H1 (cell line): ENCODE data around the gene TMEM140. TPM values are rescaled to one million over a fixed set of nuclear protein-coding genes. Genes with fewer than 3 reads are reported as not detected.

Experiments
- CTCF ChIA-PET: fragments of 300-600 bp; sonication (Branson Sonifier 250); formaldehyde crosslinking; loops from one replicate; lab custom pipeline; 2021; ENCODE audit not compliant: partially characterized antibody; lab: Charles Lee
- POLR2A ChIA-PET: fragments of 300-600 bp; sonication (Branson Sonifier 250); formaldehyde crosslinking; loops from one replicate; lab custom pipeline; 2021; ENCODE audit warnings: inconsistent platforms; ENCODE audit not compliant: partially characterized antibody; lab: Charles Lee
- DNase-seq, 2 experiments: peaks; one replicate each; pipeline versions ENCODE4 v3.0.0 to v3.0.0-alpha.2; 2010 to 2022; ENCODE audit warnings: low spot score in 2 of 2, low read depth in 1 of 2, mixed read lengths in 1 of 2
- FAIRE-seq: peaks from 2 replicates; lab custom pipeline; 2011; peaks lifted over from hg19 to GRCh38; lab: Jason Lieb, UNC
- H2AFZ ChIP-seq: 2 replicates; pipeline ENCODE4 v1.8.1; 2012; ENCODE audit warnings: low read length, inconsistent platforms
- H2AK5ac ChIP-seq: 2 replicates; pipeline ENCODE4 v1.6.1; 2013; ENCODE audit warnings: low read depth, low read length
- H2BK120ac ChIP-seq: replicated peaks from 2 replicates; pipeline ENCODE3; 2013; ENCODE audit warnings: low read depth, low read length, inconsistent platforms
- H2BK12ac ChIP-seq: 2 replicates; pipeline ENCODE4 v1.6.1; 2013; ENCODE audit warnings: low read depth, low read length
- H2BK15ac ChIP-seq: 2 replicates; pipeline ENCODE4 v1.6.1; 2013; ENCODE audit warnings: low read length
- H2BK20ac ChIP-seq: 2 replicates; pipeline ENCODE4 v1.6.1; 2013; ENCODE audit warnings: low read length
- H2BK5ac ChIP-seq: 2 replicates; pipeline ENCODE4 v1.6.1; 2013; ENCODE audit warnings: low read depth, low read length
- H3K14ac ChIP-seq: 2 replicates; pipeline ENCODE4 v1.6.1; 2013; ENCODE audit warnings: inconsistent platforms; ENCODE audit not compliant: insufficient read length
- H3K18ac ChIP-seq: 2 replicates; pipeline ENCODE4 v1.6.1; 2013; ENCODE audit warnings: low read length; ENCODE audit errors: extremely low read depth
- H3K23ac ChIP-seq: 2 replicates; pipeline ENCODE4 v1.6.1; 2013; ENCODE audit warnings: inconsistent platforms; ENCODE audit not compliant: insufficient read length
- H3K23me2 ChIP-seq: 2 replicates; pipeline ENCODE4 v1.6.1; 2013; ENCODE audit warnings: low read depth, low read length
- H3K27ac ChIP-seq: 2 replicates; pipeline ENCODE4 v1.6.1; 2011; ENCODE audit warnings: low read depth, low read length, inconsistent platforms
- H3K27me3 ChIP-seq, 4 experiments: replicated peaks in 1 of 4; 1 replicate in 1 of 4; 2 replicates in 3 of 4; pipeline versions ENCODE4 v1.6.1 to v1.8.1; 2011 to 2013; ENCODE audit warnings: low read length in 3 of 4, mild to moderate bottlenecking in 3 of 4, inconsistent platforms in 2 of 4, mixed read lengths in 2 of 4, moderate library complexity in 1 of 4; ENCODE audit not compliant: control insufficient read depth in 3 of 4, insufficient read depth in 3 of 4; ENCODE audit errors: extremely low read depth in 1 of 4
- H3K36me3 ChIP-seq, 4 experiments: 2 replicates each; pipeline versions ENCODE4 v1.6.1 to v1.8.1; 2011 to 2013; ENCODE audit warnings: mild to moderate bottlenecking in 4 of 4, low read length in 3 of 4, moderate library complexity in 2 of 4, control low read depth in 1 of 4, inconsistent platforms in 1 of 4; ENCODE audit not compliant: insufficient read depth in 4 of 4, control insufficient read depth in 2 of 4
- H3K4ac ChIP-seq: replicated peaks from 2 replicates; pipeline ENCODE3; 2013; ENCODE audit warnings: low read length, low read depth, mixed read lengths, inconsistent platforms; ENCODE audit not compliant: insufficient read length
- H3K4me1 ChIP-seq, 4 experiments: replicated peaks in 1 of 4; 1 replicate in 1 of 4; 2 replicates in 3 of 4; pipeline versions ENCODE4 v1.6.1 to v1.8.1; 2011 to 2013; ENCODE audit warnings: low read length in 3 of 4, inconsistent platforms in 2 of 4, mixed read lengths in 1 of 4; ENCODE audit not compliant: insufficient read depth in 4 of 4, control insufficient read depth in 3 of 4
- H3K4me2 ChIP-seq, 2 experiments: 2 replicates each; pipeline versions ENCODE4 v1.6.1 to v1.8.1; 2011 to 2013; ENCODE audit warnings: low read depth in 2 of 2, low read length in 2 of 2, control low read depth in 1 of 2, inconsistent platforms in 1 of 2, mild to moderate bottlenecking in 1 of 2; ENCODE audit not compliant: insufficient read depth in 1 of 2
- H3K4me3 ChIP-seq, 4 experiments: fragments of 200-600, 300-600 bp in 1 of 4; sonication (generic), shearing (Covaris generic), sonication (Bioruptor Twin) in 1 of 4; 2 replicates each; pipeline versions ENCODE4 v1.5.1 to v1.8.1; 2011 to 2016; ENCODE audit warnings: low read length in 4 of 4, low read depth in 3 of 4, control low read depth in 2 of 4, inconsistent platforms in 2 of 4, mild to moderate bottlenecking in 2 of 4, mixed read lengths in 1 of 4, moderate library complexity in 1 of 4; ENCODE audit not compliant: insufficient read depth in 2 of 4; ENCODE audit errors: extremely low read depth in 1 of 4
- H3K56ac ChIP-seq: replicated peaks from 2 replicates; pipeline ENCODE3; 2013; ENCODE audit warnings: low read depth, mild to moderate bottlenecking, mixed read lengths, low read length, inconsistent platforms; ENCODE audit not compliant: insufficient read length
- H3K79me1 ChIP-seq: 2 replicates; pipeline ENCODE4 v1.6.1; 2013; ENCODE audit warnings: low read depth, low read length, control low read depth
- H3K79me2 ChIP-seq, 2 experiments: 2 replicates each; pipeline versions ENCODE4 v1.6.1 to v1.8.1; 2012 to 2013; ENCODE audit warnings: low read length in 2 of 2, mild to moderate bottlenecking in 2 of 2, inconsistent platforms in 1 of 2; ENCODE audit not compliant: insufficient read depth in 2 of 2, control insufficient read depth in 1 of 2
- H3K9ac ChIP-seq, 4 experiments: replicated peaks in 1 of 4; 1 replicate in 1 of 4; 2 replicates in 3 of 4; pipeline versions ENCODE4 v1.6.1 to v1.8.1; 2011 to 2013; ENCODE audit warnings: low read depth in 3 of 4, low read length in 3 of 4, control low read depth in 2 of 4, mild to moderate bottlenecking in 2 of 4, moderate library complexity in 2 of 4, inconsistent platforms in 1 of 4; ENCODE audit errors: extremely low read depth in 1 of 4
- H3K9me3 ChIP-seq, 2 experiments: 2 replicates each; pipeline versions ENCODE4 v1.6.1 to v1.8.1; 2012 to 2013; ENCODE audit warnings: mild to moderate bottlenecking in 2 of 2, moderate library complexity in 2 of 2, control low read depth in 1 of 2, inconsistent platforms in 1 of 2, low read depth in 1 of 2, low read length in 1 of 2, mixed read lengths in 1 of 2; ENCODE audit not compliant: insufficient read depth in 2 of 2
- H4K20me1 ChIP-seq, 2 experiments: replicated peaks in 1 of 2; 2 replicates each; pipeline versions ENCODE3 to v1.8.1; 2011 to 2013; ENCODE audit warnings: inconsistent platforms in 2 of 2, low read length in 2 of 2, mild to moderate bottlenecking in 1 of 2; ENCODE audit not compliant: insufficient read depth in 2 of 2, control insufficient read depth in 1 of 2
- H4K5ac ChIP-seq: 2 replicates; pipeline ENCODE4 v1.6.1; 2013; ENCODE audit warnings: low read length, low read depth, mixed read lengths, inconsistent platforms; ENCODE audit not compliant: insufficient read length
- H4K8ac ChIP-seq: 2 replicates; pipeline ENCODE4 v1.8.0; 2013; ENCODE audit warnings: mild to moderate bottlenecking, moderate library complexity, low read length, inconsistent platforms; ENCODE audit not compliant: insufficient read depth; ENCODE audit errors: extremely low read depth
- H4K91ac ChIP-seq: replicated peaks from 2 replicates; pipeline ENCODE3; 2013; ENCODE audit warnings: low read length, mixed read lengths, inconsistent platforms; ENCODE audit not compliant: insufficient read length
- ASH2L ChIP-seq: fragments of 200-600, 300-600 bp; sonication (generic); IDR thresholded peaks from one replicate; pipeline ENCODE4 v1.7.1; 2017; ENCODE audit warnings: low read length
- CHD1 ChIP-seq: IDR thresholded peaks from 2 replicates; pipeline ENCODE4 v1.6.1; 2012; ENCODE audit warnings: low read depth, low read length, improper control_type of control experiment
- CHD2 ChIP-seq: IDR thresholded peaks from 2 replicates; pipeline ENCODE4 v1.6.1; 2012; ENCODE audit warnings: low read length, improper control_type of control experiment
- KDM1A ChIP-seq: fragments of 200-600, 300-600 bp; sonication (generic); IDR thresholded peaks from 2 replicates; pipeline ENCODE4 v1.7.1; 2016; ENCODE audit warnings: mild to moderate bottlenecking, low read length, borderline replicate concordance
- SP2 ChIP-seq: IDR thresholded peaks from 2 replicates; pipeline ENCODE4 v1.6.1; 2012; ENCODE audit warnings: mild to moderate bottlenecking, low read length, inconsistent platforms
- YY1 ChIP-seq: IDR thresholded peaks from 2 replicates; pipeline ENCODE4 v1.6.1; 2011; ENCODE audit warnings: low read depth, mild to moderate bottlenecking, low read length
- WGBS, 2 experiments: shearing (Covaris generic) in 1 of 2; methylation state at CpG; one replicate each; pipeline versions ENCODE4 v1.1.6 to v1.1.7; 2013 to 2015; ENCODE audit warnings: low lambda C conversion rate in 2 of 2, mixed read lengths in 2 of 2, inconsistent platforms in 1 of 2, low coverage in 1 of 2, missing lambda C conversion rate in 1 of 2; ENCODE audit not compliant: insufficient replicate concordance in 2 of 2, insufficient coverage in 1 of 2, insufficient read length in 1 of 2; ENCODE audit errors: extremely low coverage in 1 of 2, missing lambda C conversion rate in 1 of 2; 5-methylcytosine and 5-hydroxymethylcytosine counted together
- polyA plus RNA-seq, 7 experiments: library from polyadenylated mRNA; depleted of rRNA in 3 of 7; stranded (reverse) in 5 of 7; unstranded in 2 of 7; fragments of >200 nt in 5 of 7; fragments of 200-250 nt in 2 of 7; gene quantifications; 1 replicate in 5 of 7; 2 replicates in 1 of 7; 4 replicates in 1 of 7; pipeline versions ENCODE4 v1.2.1 to v1.2.3, GENCODE V29; 2011 to 2013; ENCODE audit warnings: missing spikeins in 2 of 7, mixed read lengths in 2 of 7
- total RNA-seq: library from RNA; stranded (reverse); fragmentation: NEBNext Ultra II Directional; extraction: Animal tissue kit (Norgen Biotek cat#: 25700); gene quantifications from 2 replicates; pipeline ENCODE4 v1.2.1, GENCODE V29; 2021

TMEM140 gene
- total and polyA plus RNA-seq, 2 of the 8 experiments (the other 6 are each of a cell fraction or from before 2014, with no cell fraction given), result not detected

GRCh38 chr7:135114622-135115021, 33.2 kb upstream of the TMEM140 start:
- Histone ChIP-seq H3K27me3 (no peaks in the 10 kb centered on the region), H2BK20ac (no peak overlapping the region), H3K14ac (no peak overlapping the region), H3K36me3 (no peaks in the 10 kb centered on the region), H3K9me3 (no peaks in the 10 kb centered on the region), H4K8ac (no peak overlapping the region)
- 95% methylated on average over 1 of the region's 1 CpG; no CpG with 5 or more reads in 1 of the 2 experiments for WGBS, 2 experiments
- TF ChIP-seq KDM1A (no peak), YY1 (no peak), CHD2 (no peak), SP2 (no peak), ASH2L (no peak), CHD1 (no peak)
- TF ChIP-seq, all 59 proteins: peak for 0
- no peaks in the 10 kb centered on the region for H3K23me2 ChIP-seq
- H3K4me3 ChIP-seq, result no peak overlapping the region
- H3K79me2 ChIP-seq, result no peaks in the 10 kb centered on the region
- no peaks in the 10 kb centered on the region for H3K4me1 ChIP-seq
- H2AK5ac ChIP-seq, result no peak overlapping the region
- H2BK5ac ChIP-seq, result no peak overlapping the region
- no peak overlapping the region for H3K4me2 ChIP-seq
- no peak overlapping the region for H2BK120ac ChIP-seq
- H2BK15ac ChIP-seq, result no peak overlapping the region
- H3K23ac ChIP-seq, result no peak overlapping the region
- no peak overlapping the region for H4K91ac ChIP-seq
- no peak overlapping the region for H3K4ac ChIP-seq
- H3K27ac ChIP-seq, result no peak overlapping the region
- H2BK12ac ChIP-seq, result no peak overlapping the region
- no peak overlapping the region for H3K56ac ChIP-seq
- H4K5ac ChIP-seq, result no peak overlapping the region
- no peak for FAIRE-seq
- ChIA-PET CTCF (interaction anchor here (0.8 to 1.7 kb wide), 2 partner anchors 14 to 16 kb away, joined by 3 to 8 read pairs; no protein-coding TSS in a partner anchor), POLR2A (no interaction called here)
- H3K18ac ChIP-seq, result no peak overlapping the region
- H3K79me1 ChIP-seq, result no peaks in the 10 kb centered on the region
- DNase-seq, result no peak
- no peaks in the 10 kb centered on the region for H4K20me1 ChIP-seq
- no peak overlapping the region for H3K9ac ChIP-seq
- H2AFZ ChIP-seq, result no peak overlapping the region
